ENCODE measurements around the gene GPC5.

GPC5 gene

GRCh38 chr13:92590503-92590908 is 1192.1 kb downstream of the GPC5 start:
- Histone ChIP-seq H3K4me3 (ENCODE audit: insufficient read length, low read depth) (no peak overlapping the region), H3K27me3 (ENCODE audit: insufficient read depth, insufficient read length) (no peaks in the 10 kb centered on the region)
- DNase-seq (ENCODE audit: low read depth, low spot score) = no peak

GRCh38 chr13:92591117-92591516 is 1192.7 kb downstream of the GPC5 start:
- no peak for DNase-seq (ENCODE audit: low read depth, low spot score)
- H3K4me1 ChIP-seq (ENCODE audit: insufficient read depth, insufficient read length) = no peaks in the 10 kb centered on the region
- no peak for TF ChIP-seq YY1 (IDR thresholded peaks at IDR 0.05; ENCODE audit: insufficient read depth, insufficient read length)
- TF ChIP-seq ZNF274 (IDR thresholded peaks at IDR 0.05; ENCODE audit: low read depth, low read length) = no peak
- no peak for TF ChIP-seq SUZ12 (IDR thresholded peaks at IDR 0.05; ENCODE audit: extremely low read depth, insufficient read depth, insufficient read length)
- no peaks in the 10 kb centered on the region for H3K36me3 ChIP-seq (ENCODE audit: insufficient read depth, insufficient read length, low read length)
- no peak overlapping the region for H3K4me3 ChIP-seq (ENCODE audit: insufficient read length, low read depth)
- H3K9me3 ChIP-seq (ENCODE audit: insufficient read depth, low read length) = no peaks in the 10 kb centered on the region
- no peaks in the 10 kb centered on the region for H3K27me3 ChIP-seq (ENCODE audit: insufficient read depth, insufficient read length)
- H3K9ac ChIP-seq (ENCODE audit: insufficient read length, low read depth) = no peak overlapping the region

More at GRCh38 chr13:92590503-92590908, 1192.1 kb downstream of the GPC5 start:
- Histone ChIP-seq H3K4me1 (ENCODE audit: insufficient read depth, insufficient read length) (no peaks in the 10 kb centered on the region), H3K36me3 (ENCODE audit: insufficient read depth, insufficient read length, low read length) (no peaks in the 10 kb centered on the region), H3K9ac (ENCODE audit: insufficient read length, low read depth) (no peak overlapping the region), H3K9me3 (ENCODE audit: insufficient read depth, low read length) (no peaks in the 10 kb centered on the region)
- no peak for TF ChIP-seq YY1 (IDR thresholded peaks at IDR 0.05; ENCODE audit: insufficient read depth, insufficient read length)
- no peak for TF ChIP-seq ZNF274 (IDR thresholded peaks at IDR 0.05; ENCODE audit: low read depth, low read length)
- no peak for TF ChIP-seq SUZ12 (IDR thresholded peaks at IDR 0.05; ENCODE audit: extremely low read depth, insufficient read depth, insufficient read length)

GRCh38 chr13:92592757-92593156 is 1194.3 kb downstream of the GPC5 start:
- no peaks in the 10 kb centered on the region for H3K4me1 ChIP-seq (ENCODE audit: insufficient read depth, insufficient read length)

GRCh38 chr13:92602560-92602959 is 1204.1 kb downstream of the GPC5 start:
- Histone ChIP-seq H3K36me3 (ENCODE audit: insufficient read depth, insufficient read length, low read length) (no peaks in the 10 kb centered on the region), H3K9me3 (ENCODE audit: insufficient read depth, low read length) (no peaks in the 10 kb centered on the region), H3K9ac (ENCODE audit: insufficient read length, low read depth) (no peak overlapping the region), H3K4me1 (ENCODE audit: insufficient read depth, insufficient read length) (no peaks in the 10 kb centered on the region), H3K27me3 (ENCODE audit: insufficient read depth, insufficient read length) (no peaks in the 10 kb centered on the region), H3K4me3 (ENCODE audit: insufficient read length, low read depth) (no peak overlapping the region)
- DNase-seq (ENCODE audit: low read depth, low spot score) = no peak
- TF ChIP-seq YY1 (IDR thresholded peaks at IDR 0.05; ENCODE audit: insufficient read depth, insufficient read length) = no peak
- TF ChIP-seq SUZ12 (IDR thresholded peaks at IDR 0.05; ENCODE audit: extremely low read depth, insufficient read depth, insufficient read length) = no peak
- no peak for TF ChIP-seq ZNF274 (IDR thresholded peaks at IDR 0.05; ENCODE audit: low read depth, low read length)

More at GRCh38 chr13:92592757-92593156, 1194.3 kb downstream of the GPC5 start:
- H3K36me3 ChIP-seq (ENCODE audit: insufficient read depth, insufficient read length, low read length) = no peaks in the 10 kb centered on the region
- H3K9me3 ChIP-seq (ENCODE audit: insufficient read depth, low read length) = no peaks in the 10 kb centered on the region
- H3K9ac ChIP-seq (ENCODE audit: insufficient read length, low read depth) = no peak overlapping the region
- TF ChIP-seq YY1 (IDR thresholded peaks at IDR 0.05; ENCODE audit: insufficient read depth, insufficient read length) (no peak), ZNF274 (IDR thresholded peaks at IDR 0.05; ENCODE audit: low read depth, low read length) (no peak), SUZ12 (IDR thresholded peaks at IDR 0.05; ENCODE audit: extremely low read depth, insufficient read depth, insufficient read length) (no peak)
- no peaks in the 10 kb centered on the region for H3K27me3 ChIP-seq (ENCODE audit: insufficient read depth, insufficient read length)
- H3K4me3 ChIP-seq (ENCODE audit: insufficient read length, low read depth) = no peak overlapping the region
- no peak for DNase-seq (ENCODE audit: low read depth, low spot score)

GRCh38 chr13:92609376-92609775 is 1211.0 kb downstream of the GPC5 start:
- H3K9me3 ChIP-seq (ENCODE audit: insufficient read depth, low read length) = no peaks in the 10 kb centered on the region
- no peaks in the 10 kb centered on the region for H3K27me3 ChIP-seq (ENCODE audit: insufficient read depth, insufficient read length)
- no peak overlapping the region for H3K9ac ChIP-seq (ENCODE audit: insufficient read length, low read depth)
- no peaks in the 10 kb centered on the region for H3K36me3 ChIP-seq (ENCODE audit: insufficient read depth, insufficient read length, low read length)
- H3K4me1 ChIP-seq (ENCODE audit: insufficient read depth, insufficient read length) = no peaks in the 10 kb centered on the region
- no peak for DNase-seq (ENCODE audit: low read depth, low spot score)
- TF ChIP-seq SUZ12 (IDR thresholded peaks at IDR 0.05; ENCODE audit: extremely low read depth, insufficient read depth, insufficient read length) (no peak), YY1 (IDR thresholded peaks at IDR 0.05; ENCODE audit: insufficient read depth, insufficient read length) (no peak), ZNF274 (IDR thresholded peaks at IDR 0.05; ENCODE audit: low read depth, low read length) (no peak)
- no peak overlapping the region for H3K4me3 ChIP-seq (ENCODE audit: insufficient read length, low read depth)

GRCh38 chr13:92612892-92613291 is 1214.5 kb downstream of the GPC5 start:
- Histone ChIP-seq H3K9me3 (ENCODE audit: insufficient read depth, low read length) (no peaks in the 10 kb centered on the region), H3K36me3 (ENCODE audit: insufficient read depth, insufficient read length, low read length) (no peaks in the 10 kb centered on the region), H3K4me3 (ENCODE audit: insufficient read length, low read depth) (no peak overlapping the region), H3K9ac (ENCODE audit: insufficient read length, low read depth) (no peak overlapping the region), H3K27me3 (ENCODE audit: insufficient read depth, insufficient read length) (no peaks in the 10 kb centered on the region), H3K4me1 (ENCODE audit: insufficient read depth, insufficient read length) (no peaks in the 10 kb centered on the region)
- no peak for TF ChIP-seq YY1 (IDR thresholded peaks at IDR 0.05; ENCODE audit: insufficient read depth, insufficient read length)
- TF ChIP-seq SUZ12 (IDR thresholded peaks at IDR 0.05; ENCODE audit: extremely low read depth, insufficient read depth, insufficient read length) = no peak
- TF ChIP-seq ZNF274 (IDR thresholded peaks at IDR 0.05; ENCODE audit: low read depth, low read length) = no peak
- DNase-seq (ENCODE audit: low read depth, low spot score) = no peak

GRCh38 chr13:92613921-92614320 is 1215.5 kb downstream of the GPC5 start:
- H3K4me1 ChIP-seq (ENCODE audit: insufficient read depth, insufficient read length) = no peaks in the 10 kb centered on the region

GRCh38 chr13:92621985-92622384 is 1223.6 kb downstream of the GPC5 start:
- DNase-seq (ENCODE audit: low read depth, low spot score) = no peak
- Histone ChIP-seq H3K36me3 (ENCODE audit: insufficient read depth, insufficient read length, low read length) (no peaks in the 10 kb centered on the region), H3K4me3 (ENCODE audit: insufficient read length, low read depth) (no peak overlapping the region), H3K9me3 (ENCODE audit: insufficient read depth, low read length) (no peaks in the 10 kb centered on the region), H3K27me3 (ENCODE audit: insufficient read depth, insufficient read length) (no peaks in the 10 kb centered on the region), H3K9ac (ENCODE audit: insufficient read length, low read depth) (no peak overlapping the region), H3K4me1 (ENCODE audit: insufficient read depth, insufficient read length) (no peaks in the 10 kb centered on the region)
- no peak for TF ChIP-seq YY1 (IDR thresholded peaks at IDR 0.05; ENCODE audit: insufficient read depth, insufficient read length)

More at GRCh38 chr13:92613921-92614320, 1215.5 kb downstream of the GPC5 start:
- Histone ChIP-seq H3K9ac (ENCODE audit: insufficient read length, low read depth) (no peak overlapping the region), H3K4me3 (ENCODE audit: insufficient read length, low read depth) (no peak overlapping the region), H3K27me3 (ENCODE audit: insufficient read depth, insufficient read length) (no peaks in the 10 kb centered on the region), H3K9me3 (ENCODE audit: insufficient read depth, low read length) (no peaks in the 10 kb centered on the region), H3K36me3 (ENCODE audit: insufficient read depth, insufficient read length, low read length) (no peaks in the 10 kb centered on the region)
- DNase-seq (ENCODE audit: low read depth, low spot score) = no peak
- TF ChIP-seq ZNF274 (IDR thresholded peaks at IDR 0.05; ENCODE audit: low read depth, low read length) = no peak
